CD4-positive, CD25-positive, alpha-beta regulatory T cell (primary cell): ENCODE measurements around the gene IL9. TPM values are rescaled to one million over a fixed set of nuclear protein-coding genes. Genes with fewer than 3 reads are reported as not detected.

ENCODE experiments used
- ATAC-seq, 2 donors: fragments of 150-1000 bp; cut with Tn5 transposase; one replicate each; pipeline ENCODE4 v1.10.0; 2021; ENCODE audit warnings: low read depth in 2 of 2, moderate number of reproducible peaks in 2 of 2, moderate library complexity in 1 of 2
- DNase-seq, 3 donors: peaks; one replicate each; pipeline versions ENCODE4 v3.0.0 to v3.0.0-alpha.2; 2012 to 2022; ENCODE audit warnings: mixed read lengths in 1 of 3
- H3K27ac ChIP-seq: one replicate; pipeline ENCODE4 v1.7.0; 2013; ENCODE audit warnings: mild to moderate bottlenecking, low read length; ENCODE audit not compliant: insufficient read depth, poor library complexity, severe bottlenecking
- H3K27me3 ChIP-seq: one replicate; pipeline ENCODE4 v1.7.0; 2013; ENCODE audit warnings: low read length; ENCODE audit not compliant: control insufficient read depth, insufficient read depth
- H3K36me3 ChIP-seq: one replicate; pipeline ENCODE4 v1.7.0; 2013; ENCODE audit warnings: mild to moderate bottlenecking, low read length, moderate library complexity; ENCODE audit not compliant: control insufficient read depth, insufficient read depth
- H3K4me1 ChIP-seq: 2 replicates; pipeline ENCODE4 v1.7.0; 2013; ENCODE audit warnings: mild to moderate bottlenecking, low read length; ENCODE audit not compliant: insufficient read depth, control insufficient read depth, poor library complexity, severe bottlenecking
- H3K4me3 ChIP-seq: one replicate; pipeline ENCODE4 v1.7.0; 2013; ENCODE audit warnings: low read depth, mild to moderate bottlenecking, low read length, moderate library complexity
- H3K9me3 ChIP-seq, 2 experiments: 1 replicate in 1 of 2; 2 replicates in 1 of 2; pipeline ENCODE4 v1.7.0; 2013; ENCODE audit warnings: low read length in 2 of 2, mild to moderate bottlenecking in 1 of 2, moderate library complexity in 1 of 2; ENCODE audit not compliant: control insufficient read depth in 2 of 2
- H3K27ac Mint-ChIP-seq, 3 donors: one replicate each; pipeline ENCODE4 v1.8.0; 2020 to 2022; ENCODE audit warnings: mild to moderate bottlenecking in 3 of 3, mixed read lengths in 3 of 3, moderate library complexity in 2 of 3
- H3K27me3 Mint-ChIP-seq: one replicate; pipeline ENCODE4 v1.8.0; 2022; ENCODE audit warnings: mild to moderate bottlenecking, mixed read lengths
- H3K36me3 Mint-ChIP-seq: one replicate; pipeline ENCODE4 v1.8.0; 2020; ENCODE audit warnings: mixed read lengths
- H3K4me1 Mint-ChIP-seq, 4 donors: one replicate each; pipeline ENCODE4 v1.8.0; 2020 to 2022; ENCODE audit warnings: mixed read lengths in 4 of 4, mild to moderate bottlenecking in 1 of 4
- H3K4me3 Mint-ChIP-seq, 4 donors: one replicate each; pipeline ENCODE4 v1.8.0; 2020 to 2022; ENCODE audit warnings: mild to moderate bottlenecking in 4 of 4, mixed read lengths in 4 of 4, moderate library complexity in 3 of 4
- H3K9me3 Mint-ChIP-seq, 7 donors: one replicate each; pipeline ENCODE4 v1.8.0; 2020 to 2022; ENCODE audit warnings: mixed read lengths in 7 of 7, mild to moderate bottlenecking in 3 of 7, moderate library complexity in 2 of 7
- polyA plus RNA-seq, 4 donors: library from polyadenylated mRNA; unstranded; fragments of 300-500 nt; fragmentation: Illumina TruSeq; gene quantifications; one replicate each; pipeline ENCODE4 v1.2.3, GENCODE V29; 2021
- total RNA-seq: library from RNA; stranded (reverse); gene quantifications from one replicate; pipeline ENCODE4 v1.2.3, GENCODE V29; 2022

The IL9 gene
- not detected for total RNA-seq
- not detected for polyA plus RNA-seq

DNA sequence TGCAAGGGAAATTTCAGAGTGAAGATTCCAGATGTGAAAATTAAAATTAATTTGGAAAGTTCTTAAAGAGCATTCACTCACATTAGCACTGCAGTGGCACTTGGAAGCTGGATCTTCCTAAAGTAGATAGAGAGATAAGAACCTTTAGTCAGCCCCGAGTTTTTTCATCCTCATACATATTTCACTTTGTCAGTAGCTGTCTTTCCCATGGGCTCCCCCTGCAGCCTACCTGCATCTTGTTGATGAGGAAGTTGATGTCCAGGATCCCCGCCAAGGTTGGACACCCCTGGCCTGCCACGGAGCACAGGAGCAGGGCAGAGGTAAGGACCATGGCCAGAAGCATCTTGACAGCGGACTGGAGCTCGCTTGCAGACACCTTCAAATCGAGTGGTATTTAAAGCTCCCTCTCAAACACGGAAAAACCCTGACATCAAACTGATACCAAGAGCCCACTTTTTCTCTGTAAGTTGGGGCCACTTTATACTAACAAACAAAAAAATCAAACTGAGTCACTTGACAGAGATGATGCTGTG lies at the start of gene IL9:
TSS of gene IL9 (minus strand) at position 368 of the 533 bp plus-strand sequence. CDS start at position 343, 25 bp downstream.
- DNase-seq (no peak), ATAC-seq (no peak)
- no peak within 1 kb of the TSS for H3K27ac Mint-ChIP-seq
- H3K4me1 ChIP-seq, result no peaks in the 10 kb centered on the region
- no peaks in the 10 kb centered on the region for H3K9me3 ChIP-seq
- H3K27me3 Mint-ChIP-seq, result peaks cover 24% of the 10 kb centered on the region
- H3K4me1 Mint-ChIP-seq, result peaks cover 0 to 2% (median 0%) of the 10 kb centered on the region in 4 donors
- H3K27me3 ChIP-seq, result peaks cover 7% of the 10 kb centered on the region
- H3K4me3 ChIP-seq, result no peak within 1 kb of the TSS
- no peak within 1 kb of the TSS for H3K27ac ChIP-seq
- no peaks in the 10 kb centered on the region for H3K9me3 Mint-ChIP-seq
- no peak within 1 kb of the TSS for H3K4me3 Mint-ChIP-seq
- H3K36me3 Mint-ChIP-seq, result no peaks in the 10 kb centered on the region
- H3K36me3 ChIP-seq, result no peaks in the 10 kb centered on the region

DNA sequence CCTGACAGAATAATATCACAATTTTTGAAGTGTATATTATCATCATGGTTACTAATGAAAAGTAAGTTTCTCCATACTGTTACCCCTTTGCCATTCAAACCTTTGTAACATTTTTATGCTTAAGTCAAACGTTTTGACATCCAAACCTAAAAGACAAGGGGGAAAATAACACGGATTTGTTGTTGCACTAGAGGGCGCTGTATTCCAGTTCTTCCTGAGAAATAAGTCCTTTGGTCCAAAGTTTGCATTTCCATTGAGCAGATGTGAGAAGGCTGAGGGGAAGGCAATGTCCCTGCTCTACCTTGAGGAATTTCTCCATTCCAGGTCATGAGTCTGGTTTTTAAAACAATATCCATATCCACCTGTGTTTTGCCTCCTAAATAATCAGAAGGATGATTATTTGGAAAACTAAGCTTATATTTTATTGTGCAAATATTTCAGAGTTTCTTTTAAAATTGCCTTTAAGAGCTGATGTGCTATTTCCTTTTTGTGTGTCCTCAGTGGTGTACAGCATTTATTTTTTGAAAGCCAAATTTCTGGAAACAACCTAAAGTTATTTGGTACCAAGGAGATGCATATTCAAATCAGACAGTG lies 49.4 kb upstream of the IL9 start:
- no peaks in the 10 kb centered on the region for H3K36me3 ChIP-seq
- DNase-seq, result peak in 2 of 3 donors; percentile 23 to 53

GRCh38 chr5:135944564-135944963 lies 48.9 kb upstream of the IL9 start:
- H3K4me3 Mint-ChIP-seq, result no peak overlapping the region
- no peak overlapping the region for H3K27ac ChIP-seq
- no peak overlapping the region for H3K27ac Mint-ChIP-seq
- peaks cover 2% of the 10 kb centered on the region for H3K27me3 ChIP-seq
- DNase-seq (no peak), ATAC-seq (no peak)
- H3K36me3 Mint-ChIP-seq, result no peaks in the 10 kb centered on the region
- no peaks in the 10 kb centered on the region for H3K9me3 ChIP-seq
- H3K4me3 ChIP-seq, result no peak overlapping the region
- H3K9me3 Mint-ChIP-seq, result peaks cover 0 to 2% (median 0%) of the 10 kb centered on the region in 7 donors
- no peaks in the 10 kb centered on the region for H3K36me3 ChIP-seq
- peaks cover 15% of the 10 kb centered on the region for H3K27me3 Mint-ChIP-seq
- no peaks in the 10 kb centered on the region for H3K4me1 Mint-ChIP-seq
- H3K4me1 ChIP-seq, result no peaks in the 10 kb centered on the region

More for the DNA sequence above, 49.4 kb upstream of the IL9 start:
- Mint-ChIP-seq H3K27me3 (peaks cover 15% of the 10 kb centered on the region), H3K9me3 (peaks cover 0 to 2% (median 0%) of the 10 kb centered on the region in 7 donors), H3K27ac (no peak overlapping the region), H3K36me3 (no peaks in the 10 kb centered on the region), H3K4me1 (no peaks in the 10 kb centered on the region), H3K4me3 (no peak overlapping the region)
- no peak for ATAC-seq
- Histone ChIP-seq H3K9me3 (no peaks in the 10 kb centered on the region), H3K4me1 (no peaks in the 10 kb centered on the region), H3K27ac (no peak overlapping the region), H3K27me3 (peaks cover 2% of the 10 kb centered on the region), H3K4me3 (no peak overlapping the region)

DNA sequence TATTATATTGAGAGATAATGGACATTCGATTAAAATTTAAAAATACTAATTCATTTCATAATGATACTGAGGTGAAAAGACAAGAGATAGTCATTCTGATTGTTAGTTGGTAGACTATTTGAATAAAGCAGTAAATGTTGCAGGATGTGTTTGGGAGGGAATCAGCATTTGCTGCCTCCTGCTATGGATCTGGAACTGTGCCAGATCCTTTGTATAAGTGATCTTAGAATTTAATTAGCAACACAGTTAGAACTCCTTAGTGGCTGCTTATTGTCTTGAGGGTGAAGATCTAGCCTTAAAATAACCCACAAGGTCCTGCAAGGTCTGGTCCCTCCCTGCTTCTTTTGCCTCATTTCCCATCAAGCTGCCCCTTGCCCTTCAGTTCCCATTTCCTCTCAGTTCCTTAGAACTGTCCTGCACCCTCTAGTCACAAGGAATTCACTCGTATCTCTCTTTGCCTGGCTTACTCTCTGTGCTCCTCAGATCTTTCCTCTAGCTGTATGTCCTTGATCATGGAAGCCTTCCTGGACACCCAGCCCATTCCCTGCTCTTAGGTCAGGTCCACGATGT lies 46.6 kb upstream of the IL9 start:
- Histone ChIP-seq H3K36me3 (no peaks in the 10 kb centered on the region), H3K9me3 (no peaks in the 10 kb centered on the region), H3K4me3 (no peak overlapping the region), H3K27ac (no peak overlapping the region), H3K4me1 (no peaks in the 10 kb centered on the region), H3K27me3 (peaks cover 2% of the 10 kb centered on the region)
- Mint-ChIP-seq H3K27me3 (peaks cover 24% of the 10 kb centered on the region), H3K4me1 (no peaks in the 10 kb centered on the region), H3K4me3 (no peak overlapping the region), H3K27ac (no peak overlapping the region), H3K36me3 (no peaks in the 10 kb centered on the region), H3K9me3 (peaks cover 0 to 2% (median 0%) of the 10 kb centered on the region in 7 donors)
- DNase-seq (no peak), ATAC-seq (no peak)

- no peaks in the 10 kb centered on the region for H3K4me1 ChIP-seq
- H3K4me3 Mint-ChIP-seq, result no peak overlapping the region
- no peaks in the 10 kb centered on the region for H3K36me3 Mint-ChIP-seq
- no peaks in the 10 kb centered on the region for H3K4me1 Mint-ChIP-seq
- no peak overlapping the region for H3K27ac Mint-ChIP-seq
- H3K27ac ChIP-seq, result no peak overlapping the region
- DNase-seq (no peak), ATAC-seq (no peak)
- H3K36me3 ChIP-seq, result no peaks in the 10 kb centered on the region
- H3K27me3 ChIP-seq, result peaks cover 2% of the 10 kb centered on the region
- H3K27me3 Mint-ChIP-seq, result peaks cover 30% of the 10 kb centered on the region
- H3K9me3 ChIP-seq, result no peaks in the 10 kb centered on the region
- H3K9me3 Mint-ChIP-seq, result peaks cover 0 to 2% (median 0%) of the 10 kb centered on the region in 7 donors
- H3K4me3 ChIP-seq, result no peak overlapping the region
Measured at GRCh38 chr5:135941711-135942110, 46.1 kb upstream of the IL9 start.

DNA sequence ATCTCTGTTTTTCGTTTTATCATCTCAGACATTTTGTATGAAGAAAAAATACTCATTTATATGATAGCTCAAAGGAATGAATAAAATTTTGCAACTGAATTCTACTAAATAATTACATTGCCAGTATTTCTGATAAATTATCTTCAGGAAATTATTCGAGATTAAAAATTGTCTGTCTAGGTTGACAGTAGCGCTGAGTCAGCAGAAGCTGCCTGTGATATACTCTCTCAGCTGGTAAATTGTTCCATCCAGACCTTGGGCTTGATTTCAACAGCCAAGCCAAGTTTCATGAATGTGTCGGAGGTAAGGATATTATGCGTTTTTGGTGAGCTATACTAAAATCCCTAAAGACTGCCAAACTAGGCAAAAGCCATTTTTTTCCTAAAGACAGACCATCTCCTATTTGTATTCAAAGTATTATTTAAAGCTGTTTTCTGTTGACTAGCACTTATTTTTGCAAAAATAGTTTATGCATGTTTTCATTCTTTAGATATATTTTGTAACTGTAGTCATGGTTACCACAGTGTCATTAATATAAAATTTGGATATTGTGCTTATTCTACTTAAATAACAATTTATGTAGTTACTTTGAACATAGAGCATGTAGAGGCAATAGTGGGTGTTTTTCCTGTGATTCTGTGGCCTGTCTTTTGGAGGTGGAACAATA lies 41.7 kb upstream of the IL9 start:
- Histone ChIP-seq H3K9me3 (no peaks in the 10 kb centered on the region), H3K4me1 (no peaks in the 10 kb centered on the region), H3K27me3 (peaks cover 6% of the 10 kb centered on the region), H3K36me3 (no peaks in the 10 kb centered on the region), H3K4me3 (no peak overlapping the region), H3K27ac (no peak overlapping the region)
- no peak overlapping the region for H3K4me3 Mint-ChIP-seq
- no peak overlapping the region for H3K27ac Mint-ChIP-seq
- H3K9me3 Mint-ChIP-seq, result peaks cover 0 to 3% (median 0%) of the 10 kb centered on the region in 7 donors
- no peaks in the 10 kb centered on the region for H3K4me1 Mint-ChIP-seq
- no peak for DNase-seq
- no peaks in the 10 kb centered on the region for H3K36me3 Mint-ChIP-seq
- ATAC-seq, result no peak
- H3K27me3 Mint-ChIP-seq, result peaks cover 37% of the 10 kb centered on the region

DNA sequence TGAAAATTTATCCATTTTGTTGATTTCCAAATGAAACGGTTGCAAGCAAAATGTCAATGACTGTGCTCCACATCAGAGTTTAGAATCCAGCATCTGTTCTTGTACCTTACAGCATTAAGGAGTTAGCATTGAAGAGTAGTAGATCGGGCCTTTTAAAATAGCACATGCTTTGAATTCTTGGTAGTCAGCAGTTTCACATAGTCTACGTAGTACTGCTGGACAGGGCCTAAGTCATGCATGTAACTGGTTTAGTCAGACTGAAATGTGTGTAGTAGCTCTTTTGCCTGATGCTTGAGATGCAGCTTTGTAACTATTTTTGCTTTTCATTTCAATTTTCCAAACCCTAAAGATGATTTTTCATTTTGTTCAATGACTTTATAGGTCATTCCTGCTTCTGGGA lies 39.3 kb upstream of the IL9 start:
- no peak overlapping the region for H3K4me3 Mint-ChIP-seq
- no peaks in the 10 kb centered on the region for H3K36me3 Mint-ChIP-seq
- Histone ChIP-seq H3K9me3 (no peaks in the 10 kb centered on the region), H3K27me3 (peaks cover 17% of the 10 kb centered on the region), H3K36me3 (no peaks in the 10 kb centered on the region), H3K4me3 (no peak overlapping the region), H3K4me1 (no peaks in the 10 kb centered on the region), H3K27ac (no peak overlapping the region)
- DNase-seq, result no peak
- no peak for ATAC-seq
- no peak overlapping the region for H3K27ac Mint-ChIP-seq
- H3K4me1 Mint-ChIP-seq, result no peaks in the 10 kb centered on the region
- peaks cover 44% of the 10 kb centered on the region for H3K27me3 Mint-ChIP-seq
- H3K9me3 Mint-ChIP-seq, result peaks cover 0 to 3% (median 0%) of the 10 kb centered on the region in 7 donors
